G401 (cell line): ENCODE measurements around the gene PRR18. TPM values are rescaled to one million over a fixed set of nuclear protein-coding genes. Genes with fewer than 3 reads are reported as not detected.
A peak's percentile ranks its signal among the peaks of the same experiment; 100 is the strongest.

Source experiments
- DNase-seq: peaks from one replicate; pipeline ENCODE4 v3.0.0-alpha.2; 2015; ENCODE audit warnings: low spot score
- in situ Hi-C: cut with HindIII; loops from 2 replicates; pipeline ENCODE4 v1.10.0; 2016; ENCODE audit warnings: low sequenced_read_pairs, mixed read lengths
- total RNA-seq: library from RNA; depleted of rRNA; stranded (reverse); fragments of >200 nt; shearing (Covaris generic); gene quantifications from 2 replicates; pipeline ENCODE4 v1.2.3, GENCODE V29; 2014

The PRR18 gene
- total RNA-seq, 1 experiment from 2014 or later, result not detected

GRCh38 chr6:166335378-166336302 lies 27.4 kb upstream of the PRR18 start:
- DNase-seq, result no peak
- in situ Hi-C loops, result no loop called here

- no peak for DNase-seq
- in situ Hi-C loops, result no loop called here
These were observed 26.7 kb upstream of the PRR18 start for GRCh38 chr6:166334878-166335277.

GRCh38 chr6:166333172-166333995 lies 25.2 kb upstream of the PRR18 start:
- DNase-seq, result no peak
- in situ Hi-C loops, result no loop called here

DNA sequence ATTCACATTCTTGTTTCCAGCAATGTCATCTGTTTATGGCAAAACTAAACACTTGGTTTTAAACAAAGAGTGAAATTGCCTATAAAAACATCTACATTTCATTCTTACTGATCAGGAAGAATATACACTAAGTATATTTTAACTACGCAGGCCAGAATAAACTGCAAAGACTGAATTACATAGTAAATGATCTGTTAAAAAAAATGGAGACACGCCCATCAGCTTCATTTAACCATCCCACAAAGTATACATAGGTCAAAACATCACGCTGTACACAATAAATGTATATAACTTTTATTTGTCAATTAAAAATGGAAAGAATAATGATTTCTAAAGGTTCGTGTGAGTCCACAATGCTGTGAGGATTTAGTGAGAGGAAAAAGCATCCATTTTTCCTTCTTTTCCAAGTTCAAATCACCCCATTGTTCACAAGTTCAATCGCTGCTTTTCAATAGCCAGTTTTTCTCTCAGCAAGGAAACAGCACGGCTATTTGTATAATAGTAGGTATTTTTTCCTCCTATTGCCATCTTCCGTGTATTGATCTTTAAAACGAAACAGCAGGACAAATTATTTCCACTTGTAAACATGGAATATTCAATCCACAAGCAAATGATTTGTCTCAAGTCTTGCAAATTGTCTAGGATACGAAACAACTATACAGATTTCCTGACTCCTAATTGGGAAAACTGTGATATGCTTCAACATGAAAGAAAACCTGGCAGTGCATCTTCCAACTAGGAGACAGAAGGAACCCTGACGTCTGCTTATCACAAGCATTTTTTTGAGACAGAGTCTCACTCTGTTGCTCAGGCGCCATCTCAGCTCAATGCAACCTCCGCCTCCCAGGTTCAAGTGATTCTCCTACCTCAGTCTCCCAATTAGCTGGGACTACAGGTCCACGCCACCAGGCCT lies 23.6 kb upstream of the PRR18 start:
- in situ Hi-C loops, result no loop called here
- peak; percentile 12 for DNase-seq

DNA sequence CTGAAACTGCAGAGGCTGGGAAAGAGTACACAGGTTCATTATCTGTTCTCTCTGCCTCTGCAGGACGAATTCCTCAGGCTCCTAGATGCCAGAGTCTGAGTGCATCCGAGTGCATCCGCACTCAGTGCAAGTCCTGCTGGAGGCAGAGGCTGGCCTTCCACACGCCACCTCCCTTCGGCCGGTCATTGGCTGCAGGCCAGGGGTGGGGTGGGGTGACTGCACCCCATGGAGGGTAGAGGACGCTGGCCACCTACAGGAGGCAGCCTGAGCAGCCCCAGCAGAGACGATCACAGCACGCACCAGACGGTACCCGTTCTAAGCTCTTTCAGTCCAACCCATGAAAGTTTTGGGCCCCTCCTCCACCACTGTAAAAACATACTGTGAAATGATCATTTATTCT lies 22.4 kb upstream of the PRR18 start:
- DNase-seq, result peak; percentile 19
- in situ Hi-C loops, result no loop called here

- in situ Hi-C loops, result no loop called here
- no peak for DNase-seq
These were observed 17.3 kb upstream of the PRR18 start for GRCh38 chr6:166325383-166326042.

GRCh38 chr6:166323395-166323794 lies 15.2 kb upstream of the PRR18 start:
- DNase-seq, result no peak
- in situ Hi-C loops, result no loop called here

DNA sequence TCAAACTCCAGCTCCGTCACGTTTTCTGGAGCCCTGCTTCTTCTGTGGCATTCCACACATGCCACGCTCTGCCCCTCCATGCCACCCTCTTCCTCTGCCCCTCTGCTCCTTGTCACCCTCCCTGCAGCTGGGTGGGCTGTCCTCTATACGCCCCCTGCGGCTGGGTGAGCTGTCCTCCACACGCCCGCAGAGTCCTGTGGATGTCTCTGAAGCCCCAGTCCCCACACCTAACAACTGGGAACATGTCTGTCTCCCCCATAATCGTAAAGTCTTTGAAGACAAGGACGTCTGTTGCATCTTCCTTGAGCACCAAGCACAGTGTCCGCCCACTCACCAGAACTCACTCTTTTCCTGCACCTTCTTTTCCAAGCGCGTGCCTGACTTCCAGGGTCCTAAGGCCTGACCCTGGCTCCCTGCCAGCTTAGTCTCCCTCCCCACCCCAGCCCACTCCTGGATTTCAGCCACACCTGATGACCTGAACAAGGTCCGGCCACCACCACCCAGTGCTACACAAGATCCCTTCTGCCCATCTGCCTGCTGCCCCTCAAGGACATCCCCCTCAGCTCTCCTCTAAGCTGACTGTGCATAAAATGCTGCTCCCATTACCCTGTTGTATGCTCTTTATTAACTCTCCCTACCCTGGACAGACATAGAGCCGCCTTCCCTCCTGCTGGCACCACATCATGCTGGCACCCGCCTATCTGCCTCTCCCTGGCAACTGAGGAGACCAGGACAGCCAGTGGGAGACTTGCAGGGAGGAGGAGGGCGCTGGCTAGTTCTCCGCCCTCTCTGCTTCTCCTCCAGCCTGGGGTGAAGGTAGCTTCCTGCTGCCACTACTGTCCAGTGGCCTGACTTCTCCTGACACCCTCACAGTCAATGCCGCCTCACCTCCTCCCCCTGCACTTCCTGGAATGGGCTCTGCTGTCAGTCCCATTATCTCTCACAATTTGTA lies 10.7 kb upstream of the PRR18 start:
- in situ Hi-C loops, result no loop called here
- DNase-seq, result no peak

DNA sequence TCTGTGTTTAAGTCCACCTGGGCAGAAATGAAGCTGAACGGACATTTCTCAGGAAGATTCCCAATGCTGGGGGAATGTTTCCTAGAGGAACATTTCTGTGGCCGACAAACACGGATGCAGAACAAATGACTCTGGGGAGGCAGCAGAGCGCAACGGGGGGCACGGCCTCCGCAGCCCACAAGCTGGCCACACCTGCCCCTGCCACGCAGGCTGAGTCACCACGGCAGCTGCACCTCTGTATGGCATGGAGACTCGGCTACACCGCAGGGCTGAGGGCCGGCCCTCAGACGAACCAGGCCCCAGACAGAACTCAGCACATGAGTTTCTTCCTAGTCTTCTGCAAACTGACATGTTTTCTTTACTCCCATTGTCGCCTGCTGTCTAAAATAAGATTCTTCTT lies 10.0 kb upstream of the PRR18 start:
- DNase-seq, result no peak
- in situ Hi-C loops, result no loop called here

DNA sequence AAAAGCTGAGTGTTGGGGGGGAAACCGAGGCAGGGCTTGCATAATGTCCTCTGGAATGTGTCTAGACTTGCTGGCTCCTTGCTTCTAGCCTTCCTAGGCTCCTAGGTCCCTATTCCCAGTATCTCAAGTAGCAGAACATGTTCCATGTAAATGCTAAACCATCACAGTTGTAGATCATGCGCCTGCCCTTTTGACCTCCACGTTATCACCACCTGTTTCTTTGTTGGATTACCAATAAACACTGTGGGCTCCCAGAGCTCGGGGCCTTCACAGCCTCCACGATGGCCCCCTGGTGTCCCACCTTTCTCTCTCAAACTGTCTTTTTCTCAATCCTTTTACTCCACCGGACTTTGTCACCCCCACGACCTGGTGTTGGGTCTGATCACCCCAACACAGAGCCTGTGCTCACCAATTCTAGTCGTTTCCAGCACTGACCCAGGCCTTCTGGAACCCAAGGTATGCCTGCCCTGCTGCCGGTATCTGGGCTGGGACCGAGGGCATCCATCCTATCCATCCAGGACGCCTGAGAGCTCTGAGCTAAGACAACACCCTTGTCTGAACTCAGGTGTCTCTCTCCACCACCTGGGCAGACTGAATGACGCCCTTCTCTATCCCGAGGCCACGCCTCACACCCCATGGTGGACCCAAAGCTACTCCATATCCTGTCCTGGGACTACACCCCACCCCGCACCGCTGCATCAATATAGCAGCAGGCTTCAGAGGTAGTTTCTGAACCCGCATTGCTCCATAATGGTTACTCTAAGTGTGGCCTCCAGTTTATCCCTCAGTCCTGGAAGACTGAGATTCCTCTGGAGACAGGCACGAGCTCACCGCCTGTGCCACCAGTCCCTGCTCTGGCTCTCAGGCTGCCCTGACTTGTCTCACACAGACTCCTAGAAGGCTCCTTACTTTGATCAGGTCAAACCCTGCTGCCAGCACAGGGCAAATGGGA lies 9.3 kb upstream of the PRR18 start:
- no peak for DNase-seq
- in situ Hi-C loops, result no loop called here

DNA sequence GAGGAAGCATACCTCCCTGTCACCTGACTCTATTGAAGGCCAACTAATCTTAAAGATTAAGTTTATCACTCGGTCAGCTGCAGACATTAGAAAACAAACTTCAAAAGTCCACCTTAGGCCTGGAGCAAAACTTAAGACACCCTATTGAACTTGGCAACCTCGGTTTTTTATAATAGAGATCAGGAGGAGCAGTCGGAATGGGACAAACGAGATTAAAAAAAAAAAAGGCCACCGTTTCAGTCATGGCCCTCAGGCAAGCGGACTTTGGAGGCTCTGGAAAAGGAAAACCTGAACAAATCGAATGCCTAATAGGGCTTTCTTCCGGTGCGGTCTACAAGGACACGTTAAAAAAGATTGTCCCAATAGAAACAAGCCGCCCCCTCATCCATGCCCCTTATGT lies 7.2 kb upstream of the PRR18 start:
- no peak for DNase-seq
- in situ Hi-C loops, result no loop called here

- no peak for DNase-seq
- in situ Hi-C loops, result no loop called here
These were observed 6.3 kb upstream of the PRR18 start for GRCh38 chr6:166314454-166314853.

DNA sequence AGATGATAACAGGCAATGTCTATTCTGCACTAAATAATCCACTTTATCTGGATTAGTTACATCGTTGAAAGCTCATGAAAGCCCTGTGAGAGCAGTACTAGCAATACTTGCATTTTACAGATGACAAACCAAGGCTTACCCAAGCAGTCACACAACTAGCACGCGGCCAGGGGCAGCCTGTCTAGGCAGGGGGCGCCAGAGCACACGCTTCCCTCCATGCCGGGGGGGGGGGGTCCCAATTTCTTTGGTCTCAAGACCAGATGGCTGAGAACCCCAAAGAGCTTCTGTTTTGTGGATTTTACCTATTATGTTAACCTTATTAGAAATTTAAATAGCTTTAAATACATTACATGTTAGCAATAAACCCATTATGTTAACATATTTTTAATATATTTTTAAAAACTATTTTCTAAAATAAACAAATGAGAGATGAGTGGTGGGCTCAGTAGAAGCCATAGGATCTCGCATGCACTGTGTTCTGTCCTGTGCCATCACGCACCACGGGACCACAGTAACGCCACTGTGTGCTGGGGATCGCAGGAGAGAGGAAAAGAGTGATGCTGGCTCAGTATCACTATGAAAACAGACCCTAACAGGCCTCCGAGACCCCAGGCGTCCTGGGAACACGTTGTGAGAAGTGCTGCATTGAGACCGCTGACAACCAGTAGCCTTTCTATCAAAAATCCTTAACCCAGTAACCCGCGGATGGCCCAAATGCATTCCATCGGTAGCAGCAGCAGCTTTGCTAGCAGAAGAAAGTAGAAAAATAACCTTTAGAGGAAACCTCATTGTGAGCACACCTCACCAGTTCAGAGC lies 5.3 kb upstream of the PRR18 start:
- in situ Hi-C loops, result no loop called here
- DNase-seq, result peak; percentile 21

- in situ Hi-C loops, result no loop called here
- no peak for DNase-seq
These were observed 4.6 kb upstream of the PRR18 start for GRCh38 chr6:166312832-166313231.

DNA sequence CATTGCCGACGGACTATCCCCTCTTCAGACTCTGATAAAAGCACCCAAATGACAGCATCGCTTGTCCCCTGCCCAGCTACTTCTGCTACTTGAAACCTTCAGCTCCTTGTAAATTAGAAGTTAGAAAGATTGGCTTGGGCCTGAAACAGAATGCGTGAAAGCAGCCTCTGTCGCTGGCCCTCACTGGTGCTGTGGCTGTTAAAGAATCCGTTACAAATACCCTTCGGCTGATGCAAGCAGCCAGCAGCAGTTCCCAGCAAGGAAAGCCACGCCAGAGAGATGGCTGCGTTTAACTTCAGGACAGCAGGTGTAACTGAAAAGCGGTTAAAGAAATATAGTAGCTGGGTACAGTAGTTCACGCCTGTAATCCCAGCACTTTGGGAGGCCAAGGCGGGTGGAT lies 2.4 kb upstream of the PRR18 start:
- no peak for DNase-seq
- in situ Hi-C loops, result no loop called here

DNA sequence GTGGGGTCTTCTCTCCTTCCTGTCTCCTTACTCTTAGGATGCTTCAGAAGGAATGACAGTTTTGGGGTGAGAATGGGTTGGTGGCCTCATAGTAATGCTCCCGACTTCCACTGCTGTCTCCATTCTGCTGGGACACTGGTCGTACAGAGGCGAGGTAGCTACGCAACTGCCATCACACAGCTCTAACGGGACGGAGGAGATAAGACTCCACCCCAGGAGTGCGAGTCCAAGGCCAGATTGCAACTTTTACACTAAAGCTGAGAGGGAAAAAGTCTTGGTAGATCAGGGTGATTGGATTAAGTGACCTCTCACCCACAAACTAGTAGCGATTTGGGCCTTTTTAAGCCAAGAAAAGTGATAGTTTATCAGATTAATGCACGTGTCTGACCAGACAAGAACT lies 1.8 kb upstream of the PRR18 start:
- no peak for DNase-seq
- in situ Hi-C loops, result no loop called here
